Uterus (tissue), 4 donors: ENCODE measurements around the gene TNPO1. TPM values are rescaled to one million over a fixed set of nuclear protein-coding genes. Genes with fewer than 3 reads are reported as not detected.

Experiments
- DNase-seq, 2 donors: peaks; one replicate each; pipeline ENCODE4 v3.0.0-alpha.2; 2019 to 2020
- H3K27ac ChIP-seq, 2 donors: fragments of 200-600 bp; sonication (generic); 1 replicate in 1 of 2; 2 replicates in 1 of 2; pipeline ENCODE4 v1.5.1; 2016 to 2018
- H3K27me3 ChIP-seq, 2 donors: fragments of 200-600 bp; sonication (generic); one replicate each; pipeline ENCODE4 v1.5.1; 2018 to 2019; ENCODE audit warnings: control low read depth in 1 of 2
- H3K36me3 ChIP-seq, 2 donors: fragments of 200-600 bp; sonication (generic); one replicate each; pipeline ENCODE4 v1.5.1; 2019; ENCODE audit warnings: control low read depth in 1 of 2
- H3K4me1 ChIP-seq, 2 donors: fragments of 200-600 bp; sonication (generic); one replicate each; pipeline ENCODE4 v1.5.1; 2018 to 2019; ENCODE audit warnings: control low read depth in 1 of 2
- H3K4me3 ChIP-seq, 2 donors: fragments of 200-600 bp; sonication (generic); 1 replicate in 1 of 2; 2 replicates in 1 of 2; pipeline ENCODE4 v1.5.1; 2018 to 2019; ENCODE audit warnings: mild to moderate bottlenecking in 1 of 2
- H3K9me3 ChIP-seq, 2 donors: fragments of 200-600 bp; sonication (generic); one replicate each; pipeline ENCODE4 v1.5.1; 2019; ENCODE audit warnings: control low read depth in 1 of 2
- POLR2A ChIP-seq, 2 donors: fragments of 450-650 bp; IDR thresholded peaks; one replicate each; pipeline ENCODE4 v1.6.1; 2016; ENCODE audit warnings: antibody characterized with exemption in 2 of 2, mild to moderate bottlenecking in 1 of 2, moderate library complexity in 1 of 2
- intact Hi-C: fragments of 100-400 bp; cut with DNase I; formaldehyde crosslinking; loops from one replicate; pipeline ENCODE4 v1.15.1; 2023; ENCODE audit warnings: low total_unique reads
- total RNA-seq, 4 donors: library from RNA; depleted of rRNA in 3 of 4; stranded (reverse); fragments of >200 nt in 3 of 4; gene quantifications; one replicate each; pipeline versions ENCODE4 v1.1.0 to v1.2.4, GENCODE V29; 2014 to 2023
- TF ChIP-seq, protein P1 (sequence below), 4 experiments: fragments of 200-600 bp in 2 of 4; fragments of 450-650 bp in 2 of 4; sonication (generic) in 2 of 4; IDR thresholded peaks; one replicate each; pipeline ENCODE4 v1.5.1; 2016 to 2019; ENCODE audit warnings: antibody characterized with exemption in 4 of 4, mild to moderate bottlenecking in 2 of 4, moderate library complexity in 1 of 4
- donor health status: DM: yes; HTN: yes; CAD: no.

The TNPO1 gene
- 100 to 1,000 TPM in 3 of 4 donors, 10 to 100 TPM in 1; 78.2 to 209 (median 125) TPM for total RNA-seq

DNA sequence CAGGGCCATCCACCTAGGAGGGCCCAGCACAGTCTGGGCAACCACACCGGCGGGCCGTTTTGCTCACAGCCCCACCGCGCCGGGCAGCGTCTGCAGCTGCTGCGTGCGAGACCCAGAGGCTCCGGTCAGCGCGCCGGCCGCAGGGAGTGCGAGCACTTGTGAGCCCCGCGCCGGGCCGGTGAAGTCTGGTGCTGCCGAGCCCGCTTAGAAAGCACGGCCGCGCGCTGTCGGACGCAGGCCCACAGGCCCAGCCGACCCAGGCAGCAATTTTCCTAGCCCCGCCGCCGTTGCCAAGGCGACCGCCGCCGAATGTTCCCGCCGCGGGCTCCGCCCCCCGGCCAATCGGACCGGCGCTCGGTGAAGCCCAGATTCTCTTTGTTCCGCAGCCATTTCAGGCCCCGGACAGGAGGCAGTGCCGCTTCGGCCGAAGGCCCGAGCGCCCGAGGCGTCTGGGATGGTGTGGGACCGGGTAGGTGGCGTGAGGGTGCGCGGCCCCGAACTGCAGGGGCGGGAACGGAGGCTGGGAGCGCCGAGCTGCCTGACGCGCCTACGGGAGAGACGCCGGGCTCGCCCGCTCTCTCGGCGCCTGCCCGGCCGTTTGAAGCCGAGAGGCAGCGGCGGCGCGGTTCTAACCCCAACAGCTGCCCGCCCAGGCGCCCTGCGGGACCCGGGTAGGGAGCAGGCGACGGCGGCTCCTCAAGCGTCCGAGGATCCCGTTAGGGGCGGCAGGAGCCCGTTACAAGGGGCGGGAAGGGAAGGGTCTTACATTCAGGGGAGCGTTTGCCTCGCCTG lies at the start of gene TNPO1:
TSS of gene TNPO1 (plus strand) at position 378 of the 792 bp plus-strand sequence. CDS start at position 455, 77 bp downstream.
- H3K27me3 ChIP-seq = no peaks in the 10 kb centered on the region
- H3K27ac ChIP-seq = peak within 1 kb of the TSS; percentile 93 to 99
- TF ChIP-seq, protein P1, sequence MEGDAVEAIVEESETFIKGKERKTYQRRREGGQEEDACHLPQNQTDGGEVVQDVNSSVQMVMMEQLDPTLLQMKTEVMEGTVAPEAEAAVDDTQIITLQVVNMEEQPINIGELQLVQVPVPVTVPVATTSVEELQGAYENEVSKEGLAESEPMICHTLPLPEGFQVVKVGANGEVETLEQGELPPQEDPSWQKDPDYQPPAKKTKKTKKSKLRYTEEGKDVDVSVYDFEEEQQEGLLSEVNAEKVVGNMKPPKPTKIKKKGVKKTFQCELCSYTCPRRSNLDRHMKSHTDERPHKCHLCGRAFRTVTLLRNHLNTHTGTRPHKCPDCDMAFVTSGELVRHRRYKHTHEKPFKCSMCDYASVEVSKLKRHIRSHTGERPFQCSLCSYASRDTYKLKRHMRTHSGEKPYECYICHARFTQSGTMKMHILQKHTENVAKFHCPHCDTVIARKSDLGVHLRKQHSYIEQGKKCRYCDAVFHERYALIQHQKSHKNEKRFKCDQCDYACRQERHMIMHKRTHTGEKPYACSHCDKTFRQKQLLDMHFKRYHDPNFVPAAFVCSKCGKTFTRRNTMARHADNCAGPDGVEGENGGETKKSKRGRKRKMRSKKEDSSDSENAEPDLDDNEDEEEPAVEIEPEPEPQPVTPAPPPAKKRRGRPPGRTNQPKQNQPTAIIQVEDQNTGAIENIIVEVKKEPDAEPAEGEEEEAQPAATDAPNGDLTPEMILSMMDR (IDR thresholded peaks at IDR 0.05) = peak in 3 of 4 experiments; percentile 5 to 40 (median 5)
- TF ChIP-seq POLR2A (IDR thresholded peaks at IDR 0.05) = peak; percentile 97 to 98
- peak within 1 kb of the TSS; percentile 68 to 80 for H3K4me3 ChIP-seq
- no peaks in the 10 kb centered on the region for H3K36me3 ChIP-seq
- H3K4me1 ChIP-seq = no peaks in the 10 kb centered on the region
- peak; percentile 92 to 95 for DNase-seq
- intact Hi-C loops = loop anchor here (10.0 kb wide), 1 partner anchor 202 kb away; no protein-coding TSS in a partner anchor
- no peaks in the 10 kb centered on the region for H3K9me3 ChIP-seq

DNA sequence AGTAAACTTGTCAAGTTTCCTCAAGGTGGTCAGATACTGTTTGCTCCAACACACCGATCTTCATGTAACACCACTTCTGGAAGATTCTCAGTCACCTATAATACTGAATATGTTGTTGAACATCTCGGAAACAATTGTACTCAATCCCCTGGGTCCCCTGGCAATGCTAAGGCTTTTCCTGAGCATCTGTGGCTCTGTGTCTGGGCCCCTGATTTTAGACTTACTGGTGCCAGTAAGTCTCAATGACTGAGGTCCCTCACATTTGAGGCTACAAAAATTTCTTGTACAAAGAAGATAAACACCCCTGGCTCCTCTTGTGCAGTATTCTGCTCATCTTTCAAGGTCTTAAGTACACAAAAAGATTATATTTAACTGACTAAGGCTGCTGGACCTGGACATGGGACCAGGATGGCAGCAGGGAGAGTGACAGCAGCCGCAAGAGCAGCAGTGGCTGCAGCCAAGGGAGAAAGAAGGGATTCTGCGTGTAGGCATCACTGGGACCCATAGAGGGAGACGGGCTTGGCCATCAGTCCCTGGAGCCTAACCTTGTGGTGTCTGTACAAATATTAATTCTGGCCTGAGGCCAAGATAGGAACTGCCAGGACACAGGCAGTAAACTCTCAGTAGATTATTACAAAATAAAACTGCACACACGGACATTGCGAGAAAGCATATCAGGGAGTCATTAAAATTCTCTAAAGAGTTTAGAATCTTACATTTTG lies 49.0 kb upstream of the TNPO1 start:
- no peaks in the 10 kb centered on the region for H3K27me3 ChIP-seq
- intact Hi-C loops = no loop called here

DNA sequence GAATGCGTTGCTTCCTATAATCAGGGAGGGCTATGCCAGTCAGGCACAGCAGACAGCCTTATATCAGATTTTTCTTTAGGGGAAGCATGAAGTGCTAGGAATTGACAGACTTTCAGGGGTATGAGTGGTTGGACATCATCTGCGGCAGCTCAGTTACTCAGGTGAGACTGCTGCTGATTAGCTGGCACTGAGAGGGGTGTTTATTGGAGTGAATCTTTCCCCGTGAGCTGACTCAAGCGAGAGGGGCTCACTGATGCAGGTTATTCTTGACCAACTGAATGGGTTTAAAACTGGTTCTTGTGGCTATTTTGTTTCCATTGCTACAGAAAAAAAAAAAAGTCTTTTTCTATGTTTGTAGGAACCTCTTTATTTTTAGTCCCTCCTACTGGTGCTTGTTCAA lies 46.2 kb upstream of the TNPO1 start:
- TF ChIP-seq, protein P1 (IDR thresholded peaks at IDR 0.05) = no peak
- TF ChIP-seq POLR2A (IDR thresholded peaks at IDR 0.05) = no peak
- intact Hi-C loops = no loop called here
- DNase-seq = no peak

More for the DNA sequence above, 49.0 kb upstream of the TNPO1 start:
- H3K4me3 ChIP-seq = no peak overlapping the region
- H3K27ac ChIP-seq = no peak overlapping the region
- no peaks in the 10 kb centered on the region for H3K4me1 ChIP-seq
- no peak for TF ChIP-seq POLR2A (IDR thresholded peaks at IDR 0.05)
- TF ChIP-seq, protein P1 (IDR thresholded peaks at IDR 0.05) = no peak
- DNase-seq = no peak
- H3K36me3 ChIP-seq = no peaks in the 10 kb centered on the region
- no peaks in the 10 kb centered on the region for H3K9me3 ChIP-seq

DNA sequence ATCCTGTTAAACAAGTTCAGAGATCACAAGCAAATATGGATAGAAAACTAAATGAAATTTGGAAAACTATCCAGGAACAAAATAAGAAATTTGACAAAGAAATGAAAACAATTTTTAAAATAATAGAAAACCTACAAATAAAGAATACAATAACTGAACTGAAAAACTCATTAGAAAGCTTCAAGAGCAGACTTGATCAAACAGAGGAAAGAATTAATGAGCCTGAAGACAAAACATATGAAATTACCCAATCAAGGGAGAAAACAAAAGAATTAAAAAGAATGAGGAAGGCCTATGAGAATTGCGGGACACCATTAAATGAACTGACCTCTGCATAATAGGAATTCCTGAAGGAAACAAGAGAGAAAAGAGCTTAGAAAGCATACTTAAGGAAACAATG lies 39.8 kb upstream of the TNPO1 start:
- H3K4me1 ChIP-seq = no peaks in the 10 kb centered on the region
- H3K9me3 ChIP-seq = no peaks in the 10 kb centered on the region
- H3K27me3 ChIP-seq = no peaks in the 10 kb centered on the region
- no peaks in the 10 kb centered on the region for H3K36me3 ChIP-seq
- TF ChIP-seq, protein P1 (IDR thresholded peaks at IDR 0.05) = no peak
- no peak for TF ChIP-seq POLR2A (IDR thresholded peaks at IDR 0.05)
- no peak for DNase-seq
- H3K27ac ChIP-seq = no peak overlapping the region
- intact Hi-C loops = no loop called here
- H3K4me3 ChIP-seq = no peak overlapping the region

More for the DNA sequence above, 46.2 kb upstream of the TNPO1 start:
- H3K4me1 ChIP-seq = no peaks in the 10 kb centered on the region
- H3K27me3 ChIP-seq = no peaks in the 10 kb centered on the region
- no peak overlapping the region for H3K27ac ChIP-seq
- H3K36me3 ChIP-seq = no peaks in the 10 kb centered on the region
- no peak overlapping the region for H3K4me3 ChIP-seq
- no peaks in the 10 kb centered on the region for H3K9me3 ChIP-seq

DNA sequence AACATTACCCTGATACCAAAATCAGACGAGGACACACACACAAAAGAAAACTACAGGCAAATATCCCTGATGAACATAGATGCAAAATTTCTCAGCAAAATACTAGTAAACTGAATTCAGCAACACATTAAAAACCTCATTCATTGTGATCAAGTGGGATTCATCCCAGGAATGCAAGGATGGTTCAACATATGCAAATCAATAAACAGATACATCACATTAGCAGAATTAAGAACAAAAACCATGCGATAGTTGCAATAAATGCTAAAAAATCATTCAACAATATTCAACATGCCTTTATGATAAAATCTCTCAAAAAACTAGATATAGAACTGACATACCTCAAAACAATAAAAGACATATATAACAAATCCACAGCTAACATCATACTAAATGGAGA lies 36.9 kb upstream of the TNPO1 start:
- intact Hi-C loops = no loop called here

More for the DNA sequence above, 36.9 kb upstream of the TNPO1 start:
- Histone ChIP-seq H3K4me3 (no peak overlapping the region), H3K9me3 (no peaks in the 10 kb centered on the region), H3K27ac (no peak overlapping the region), H3K36me3 (no peaks in the 10 kb centered on the region), H3K4me1 (no peaks in the 10 kb centered on the region), H3K27me3 (no peaks in the 10 kb centered on the region)
- TF ChIP-seq, protein P1 (IDR thresholded peaks at IDR 0.05) = no peak
- no peak for TF ChIP-seq POLR2A (IDR thresholded peaks at IDR 0.05)
- DNase-seq = no peak
